Epidermal melanocyte (primary cell): ENCODE results near the gene OR4M2.
"Not testable (repeated sequence)": the region's sequence is repeated elsewhere in the genome, so short reads cannot be mapped to it uniquely, and the experiment has no call there.

Experiments
- DNase-seq: peaks from one replicate; pipeline ENCODE4 v3.0.0; 2011; ENCODE audit warnings: low spot score; ENCODE audit not compliant: insufficient read length

OR4M2 gene, protein sequence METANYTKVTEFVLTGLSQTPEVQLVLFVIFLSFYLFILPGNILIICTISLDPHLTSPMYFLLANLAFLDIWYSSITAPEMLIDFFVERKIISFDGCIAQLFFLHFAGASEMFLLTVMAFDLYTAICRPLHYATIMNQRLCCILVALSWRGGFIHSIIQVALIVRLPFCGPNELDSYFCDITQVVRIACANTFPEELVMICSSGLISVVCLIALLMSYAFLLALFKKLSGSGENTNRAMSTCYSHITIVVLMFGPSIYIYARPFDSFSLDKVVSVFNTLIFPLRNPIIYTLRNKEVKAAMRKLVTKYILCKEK

DNA sequence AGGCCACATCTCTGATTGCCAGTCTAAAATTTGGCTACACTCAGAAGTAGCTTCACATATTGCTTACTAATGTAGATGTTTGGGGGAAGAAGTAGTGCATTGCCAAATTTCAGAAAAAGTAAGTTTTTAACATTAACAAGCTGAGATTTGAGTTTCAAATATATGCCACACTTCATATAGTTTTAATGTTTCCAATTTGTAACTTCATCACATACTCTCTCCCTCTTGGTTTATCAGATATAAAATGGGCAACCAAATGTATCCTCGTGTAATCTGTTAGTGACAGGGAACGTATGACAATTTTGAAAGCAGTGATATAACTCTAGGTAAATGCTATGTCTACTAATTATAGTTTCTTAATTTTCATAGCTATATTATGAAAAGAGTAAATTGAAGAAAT is at the start of gene OR4M2:
Gene OR4M2, plus strand, starts transcription at position 301 of the 400 bp plus-strand sequence. Its CDS starts 98 bp downstream, at position 399.
- not testable (repeated sequence) for DNase-seq

DNA sequence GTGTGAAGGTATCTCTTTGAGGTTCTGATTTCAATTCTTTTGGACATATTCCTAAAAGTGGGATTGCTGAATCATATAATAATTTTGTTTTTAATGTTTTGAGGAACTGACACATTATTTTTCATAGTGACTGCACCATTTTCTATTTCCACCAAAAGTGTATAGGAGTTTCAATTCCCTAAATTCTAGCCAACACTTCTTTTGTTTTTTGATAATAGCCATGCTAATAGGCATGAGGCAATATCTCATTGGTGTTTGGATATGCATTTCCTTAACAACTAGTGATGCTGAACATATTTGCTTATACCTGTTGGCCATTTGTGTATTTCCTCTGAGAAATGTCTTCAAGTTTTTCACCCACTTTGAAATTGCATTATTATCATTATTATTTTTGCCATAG is 11.1 kb upstream of the OR4M2 start:
- not testable (repeated sequence) for DNase-seq

DNA sequence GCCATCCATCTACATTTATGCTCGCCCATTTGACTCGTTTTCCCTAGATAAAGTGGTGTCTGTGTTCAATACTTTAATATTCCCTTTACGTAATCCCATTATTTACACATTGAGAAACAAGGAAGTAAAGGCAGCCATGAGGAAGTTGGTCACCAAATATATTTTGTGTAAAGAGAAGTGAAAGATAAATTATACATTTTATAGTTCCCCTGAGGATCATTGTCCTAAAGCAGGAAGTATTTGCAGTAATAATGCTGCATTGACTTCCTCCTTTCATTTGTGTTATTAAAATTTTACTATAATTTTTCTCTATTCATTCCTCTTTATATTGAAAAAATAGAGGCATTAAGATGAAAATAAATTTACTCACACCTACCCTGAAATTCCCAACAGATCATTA is 1.1 kb downstream of the OR4M2 start:
- DNase-seq = not testable (repeated sequence)

DNA sequence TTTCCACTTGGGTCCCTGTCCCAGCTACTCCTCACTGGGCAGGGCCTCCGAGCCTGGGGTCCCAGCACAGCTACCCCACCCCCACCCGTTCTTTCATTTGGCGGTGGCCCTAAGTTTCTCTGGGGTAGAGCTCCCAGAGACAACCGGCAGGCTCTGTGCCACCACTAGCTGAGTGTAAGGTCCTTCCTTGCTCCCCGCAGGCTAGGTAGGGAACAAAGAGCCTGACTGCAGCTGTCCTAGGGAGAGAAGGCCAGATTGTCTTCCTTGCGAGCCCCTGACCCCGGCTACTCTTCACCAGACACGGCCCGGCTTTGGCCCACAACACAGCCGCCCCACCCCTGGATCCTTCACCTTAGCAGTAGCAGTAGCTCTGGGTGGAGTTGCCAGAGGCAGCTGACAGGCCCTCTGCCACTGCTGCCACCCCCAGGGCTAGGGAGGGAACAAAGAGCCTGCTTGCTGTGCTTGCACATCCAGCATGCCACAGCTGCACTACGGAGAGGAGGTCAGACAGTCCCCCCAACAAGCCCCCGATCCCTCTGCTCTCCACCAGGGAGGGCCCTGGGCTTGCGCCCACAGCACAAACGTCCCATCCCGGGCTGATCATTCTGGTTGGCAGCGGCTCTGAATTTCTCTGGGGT is 18.4 kb downstream of the OR4M2 start:
- not testable (repeated sequence) for DNase-seq

DNA sequence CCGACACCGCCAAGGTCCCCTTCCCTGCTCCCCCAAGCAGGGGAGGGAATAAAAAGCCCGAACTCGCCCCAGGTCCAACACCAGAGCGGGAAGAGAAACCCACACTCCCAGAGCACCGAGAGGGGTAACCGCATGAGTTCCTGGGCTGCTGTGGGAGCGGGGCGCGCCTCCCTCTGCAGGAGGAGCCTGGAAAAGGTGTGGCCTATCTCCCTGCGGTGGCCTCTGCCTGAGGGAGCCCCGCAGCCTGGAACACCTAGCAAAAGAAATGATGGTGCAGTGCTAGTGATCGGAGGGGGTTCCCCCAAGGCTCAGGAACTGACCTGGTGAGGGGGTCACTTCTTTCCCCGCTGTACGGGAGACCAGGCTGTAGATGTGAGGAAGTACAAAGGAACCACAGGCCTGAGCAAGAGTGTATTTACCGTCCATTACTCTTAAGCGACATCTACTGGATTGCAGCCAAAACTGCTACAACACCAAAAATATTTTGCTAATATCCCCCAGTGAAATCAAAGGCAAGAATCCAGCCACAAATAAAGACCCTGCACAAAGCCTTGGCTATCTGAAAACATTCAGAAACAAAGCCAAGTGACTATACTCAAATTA is 19.1 kb downstream of the OR4M2 start:
- DNase-seq = not testable (repeated sequence)

- DNase-seq = not testable (repeated sequence)
Measured at GRCh38 chr15:22122033-22122432, 41.7 kb downstream of the OR4M2 start.
